ENCODE measurements around the gene WNT2B. TPM values are rescaled to one million over a fixed set of nuclear protein-coding genes. Genes with fewer than 3 reads are reported as not detected.

Gene WNT2B
- total RNA-seq, 1 experiment from 2014 or later, result 0.68 TPM

GRCh38 chr1:112517646-112518045, 8.9 kb downstream of the WNT2B start:
- Histone ChIP-seq H2BK15ac (ENCODE audit: low read depth, low read length) (no peak overlapping the region), H3K23me2 (ENCODE audit: insufficient read length, low read depth, low read length, poor library complexity, severe bottlenecking) (no peaks in the 10 kb centered on the region), H2AFZ (ENCODE audit: low read length) (no peak overlapping the region), H3K27ac (ENCODE audit: insufficient read length, low read depth, low read length) (no peak overlapping the region), H2BK12ac (ENCODE audit: insufficient read length, low read depth, low read length) (no peak overlapping the region), H3K4me2 (ENCODE audit: insufficient read depth, insufficient read length, low read length) (no peak overlapping the region), H3K79me2 (ENCODE audit: insufficient read depth, low read length) (no peaks in the 10 kb centered on the region), H3K9ac (ENCODE audit: extremely low read depth, insufficient read length, low read length) (no peak overlapping the region), H3K4ac (ENCODE audit: low read depth, low read length) (no peak overlapping the region), H3K4me1 (ENCODE audit: insufficient read depth, low read length) (no peaks in the 10 kb centered on the region), H3K23ac (ENCODE audit: insufficient read length, low read depth, low read length) (no peak overlapping the region), H2BK20ac (ENCODE audit: low read depth, low read length, poor library complexity, severe bottlenecking) (no peak overlapping the region), H3K27me3 (ENCODE audit: insufficient read depth, low read length) (no peaks in the 10 kb centered on the region), H2AK5ac (ENCODE audit: insufficient read length, low read length) (no peak overlapping the region), H2BK5ac (ENCODE audit: insufficient read length, low read length) (no peak overlapping the region), H3T11ph (ENCODE audit: low read length) (no peak overlapping the region), H4K91ac (ENCODE audit: insufficient read length, low read depth, low read length) (no peak overlapping the region), H4K8ac (replicated peaks; ENCODE audit: insufficient read length, low read depth, low read length) (no peak overlapping the region), H3K18ac (ENCODE audit: insufficient read length, low read depth, low read length) (no peak overlapping the region), H4K20me1 (ENCODE audit: control insufficient read depth, insufficient read depth, insufficient read length) (no peaks in the 10 kb centered on the region), H3K9me3 (ENCODE audit: control insufficient read depth, low read depth, low read length) (no peaks in the 10 kb centered on the region), H3K56ac (ENCODE audit: insufficient read length, low read depth, low read length) (no peak overlapping the region), H3K79me1 (ENCODE audit: insufficient read depth, low read depth, low read length, poor library complexity, severe bottlenecking) (no peaks in the 10 kb centered on the region), H2BK120ac (ENCODE audit: low read depth, low read length, poor library complexity, severe bottlenecking) (no peak overlapping the region), H3K14ac (ENCODE audit: insufficient read depth, low read length) (no peak overlapping the region), H4K5ac (ENCODE audit: insufficient read length, low read depth, low read length) (no peak overlapping the region)
- Mint-ChIP-seq H3K27me3 (ENCODE audit: low read depth) (peaks cover 34% of the 10 kb centered on the region), H3K36me3 (ENCODE audit: insufficient read depth in 1 of 3, low read depth in 3 of 3) (no peaks in the 10 kb centered on the region; a peak in 1 of 7 replicates), H3K9me3 (no peaks in the 10 kb centered on the region), H3K4me1 (peaks cover 11 to 18% of the 10 kb centered on the region in 2 experiments), H3K27ac (no peak overlapping the region), H3K4me3 (no peak overlapping the region)
- WGBS (ENCODE audit: extremely low coverage, insufficient read length, low lambda C conversion rate), result no CpG with 5 or more reads among the region's 2 CpGs
- TF ChIP-seq CTCF (conservative IDR thresholded peaks at IDR 0.05), result no peak
- DNase-seq, result no peak
